ENCODE results near the gene ERP27.

Gene ERP27

GRCh38 chr12:14950421-14950820 lies 12.1 kb upstream of the ERP27 start:
- peak; percentile 97 for FAIRE-seq
- no peak for DNase-seq (ENCODE audit: insufficient read length)
- no peak for TF ChIP-seq TAF1 (IDR thresholded peaks at IDR 0.05; ENCODE audit: borderline replicate concordance, low read depth, low read length)
- TF ChIP-seq POLR2A (IDR thresholded peaks at IDR 0.05; ENCODE audit: low read depth, low read length), result peak; percentile 31; the same call in 1 of the 2 replicates

- FAIRE-seq (no peak), DNase-seq (ENCODE audit: insufficient read length) (no peak)
- TF ChIP-seq POLR2A (IDR thresholded peaks at IDR 0.05; ENCODE audit: low read depth, low read length), result no peak; the same call in 1 of the 2 replicates
- TF ChIP-seq TAF1 (IDR thresholded peaks at IDR 0.05; ENCODE audit: borderline replicate concordance, low read depth, low read length), result no peak
- TF ChIP-seq POLR2AphosphoS5 (IDR thresholded peaks at IDR 0.05; ENCODE audit: low read depth, low read length), result no peak
Measured at GRCh38 chr12:14949631-14950030, 11.3 kb upstream of the ERP27 start.

- FAIRE-seq (peak; percentile 98), DNase-seq (ENCODE audit: insufficient read length) (no peak)
- peak; percentile 96 for TF ChIP-seq POLR2AphosphoS5 (IDR thresholded peaks at IDR 0.05; ENCODE audit: low read depth, low read length)
- peak; percentile 93 for TF ChIP-seq POLR2A (IDR thresholded peaks at IDR 0.05; ENCODE audit: low read depth, low read length)
- peak; percentile 87 for TF ChIP-seq TAF1 (IDR thresholded peaks at IDR 0.05; ENCODE audit: borderline replicate concordance, low read depth, low read length)
Measured at GRCh38 chr12:14948672-14949071, 10.3 kb upstream of the ERP27 start.

- FAIRE-seq (no peak), DNase-seq (ENCODE audit: insufficient read length) (no peak)
- TF ChIP-seq POLR2AphosphoS5 (IDR thresholded peaks at IDR 0.05; ENCODE audit: low read depth, low read length), result no peak
- no peak for TF ChIP-seq POLR2A (IDR thresholded peaks at IDR 0.05; ENCODE audit: low read depth, low read length)
- no peak for TF ChIP-seq TAF1 (IDR thresholded peaks at IDR 0.05; ENCODE audit: borderline replicate concordance, low read depth, low read length)
Measured at GRCh38 chr12:14946861-14947260, 8.5 kb upstream of the ERP27 start.

GRCh38 chr12:14946162-14946561 lies 7.8 kb upstream of the ERP27 start:
- DNase-seq (ENCODE audit: insufficient read length) (no peak), FAIRE-seq (no peak)
- no peak for TF ChIP-seq POLR2AphosphoS5 (IDR thresholded peaks at IDR 0.05; ENCODE audit: low read depth, low read length)
- TF ChIP-seq TAF1 (IDR thresholded peaks at IDR 0.05; ENCODE audit: borderline replicate concordance, low read depth, low read length), result no peak
- TF ChIP-seq POLR2A (IDR thresholded peaks at IDR 0.05; ENCODE audit: low read depth, low read length), result no peak

GRCh38 chr12:14942196-14942931 lies 4.0 kb upstream of the ERP27 start:
- TF ChIP-seq POLR2A (IDR thresholded peaks at IDR 0.05; ENCODE audit: low read depth, low read length) (peak; percentile 17; the same call in 1 of the 2 replicates), TAF1 (IDR thresholded peaks at IDR 0.05; ENCODE audit: borderline replicate concordance, low read depth, low read length) (no peak)
- FAIRE-seq (no peak), DNase-seq (ENCODE audit: insufficient read length) (no peak)

GRCh38 chr12:14941369-14941768 lies 3.0 kb upstream of the ERP27 start:
- DNase-seq (ENCODE audit: insufficient read length) (no peak), FAIRE-seq (no peak)
- TF ChIP-seq POLR2A (IDR thresholded peaks at IDR 0.05; ENCODE audit: low read depth, low read length) (peak; percentile 32; the same call in 1 of the 2 replicates), TAF1 (IDR thresholded peaks at IDR 0.05; ENCODE audit: borderline replicate concordance, low read depth, low read length) (no peak)

GRCh38 chr12:14937689-14938088 lies 648 bp downstream of the ERP27 start:
- FAIRE-seq (peak; percentile 63), DNase-seq (ENCODE audit: insufficient read length) (no peak)
- TF ChIP-seq POLR2AphosphoS5 (IDR thresholded peaks at IDR 0.05; ENCODE audit: low read depth, low read length), result no peak
- no peak for TF ChIP-seq POLR2A (IDR thresholded peaks at IDR 0.05; ENCODE audit: low read depth, low read length)
- TF ChIP-seq TAF1 (IDR thresholded peaks at IDR 0.05; ENCODE audit: borderline replicate concordance, low read depth, low read length), result no peak

GRCh38 chr12:14937014-14937413 lies 1.3 kb downstream of the ERP27 start:
- DNase-seq (ENCODE audit: insufficient read length) (no peak), FAIRE-seq (no peak)
- no peak for TF ChIP-seq POLR2AphosphoS5 (IDR thresholded peaks at IDR 0.05; ENCODE audit: low read depth, low read length)
- no peak for TF ChIP-seq POLR2A (IDR thresholded peaks at IDR 0.05; ENCODE audit: low read depth, low read length)
- no peak for TF ChIP-seq TAF1 (IDR thresholded peaks at IDR 0.05; ENCODE audit: borderline replicate concordance, low read depth, low read length)

GRCh38 chr12:14936224-14936861 lies 2.0 kb downstream of the ERP27 start:
- TF ChIP-seq TAF1 (IDR thresholded peaks at IDR 0.05; ENCODE audit: borderline replicate concordance, low read depth, low read length) (no peak), POLR2A (IDR thresholded peaks at IDR 0.05; ENCODE audit: low read depth, low read length) (no peak), POLR2AphosphoS5 (IDR thresholded peaks at IDR 0.05; ENCODE audit: low read depth, low read length) (no peak)
- no peak for FAIRE-seq
- DNase-seq (ENCODE audit: insufficient read length), result no peak

- no peak for TF ChIP-seq POLR2AphosphoS5 (IDR thresholded peaks at IDR 0.05; ENCODE audit: low read depth, low read length)
- TF ChIP-seq TAF1 (IDR thresholded peaks at IDR 0.05; ENCODE audit: borderline replicate concordance, low read depth, low read length), result no peak
- no peak for TF ChIP-seq POLR2A (IDR thresholded peaks at IDR 0.05; ENCODE audit: low read depth, low read length)
- DNase-seq (ENCODE audit: insufficient read length), result no peak
- no peak for FAIRE-seq
Measured at GRCh38 chr12:14935031-14935430, 3.3 kb downstream of the ERP27 start.

GRCh38 chr12:14934511-14934910 lies 3.8 kb downstream of the ERP27 start:
- FAIRE-seq, result no peak
- DNase-seq (ENCODE audit: insufficient read length), result no peak
- TF ChIP-seq POLR2A (IDR thresholded peaks at IDR 0.05; ENCODE audit: low read depth, low read length) (no peak), POLR2AphosphoS5 (IDR thresholded peaks at IDR 0.05; ENCODE audit: low read depth, low read length) (no peak), TAF1 (IDR thresholded peaks at IDR 0.05; ENCODE audit: borderline replicate concordance, low read depth, low read length) (no peak)
